Transverse colon (tissue), 4 donors: Measurements from ENCODE around the gene ZNF786. TPM values are rescaled to one million over a fixed set of nuclear protein-coding genes. Genes with fewer than 3 reads are reported as not detected.

Experiments
- DNase-seq: peaks from one replicate; pipeline ENCODE4 v3.0.0-alpha.2; 2019
- H3K27ac ChIP-seq, 4 donors: fragments of 200-600 bp; sonication (generic); 2 replicates each; pipeline ENCODE4 v1.5.1; 2016 to 2018; ENCODE audit warnings: inconsistent platforms in 4 of 4
- H3K27me3 ChIP-seq: fragments of 200-600 bp; sonication (generic); 2 replicates; pipeline ENCODE4 v1.5.1; 2017; ENCODE audit warnings: inconsistent platforms
- H3K36me3 ChIP-seq, 4 donors: fragments of 200-600 bp; sonication (generic); 2 replicates each; pipeline ENCODE4 v1.5.1; 2017 to 2019; ENCODE audit warnings: inconsistent platforms in 4 of 4
- H3K4me1 ChIP-seq, 4 donors: fragments of 200-600 bp; sonication (generic); 2 replicates each; pipeline ENCODE4 v1.5.1; 2017 to 2020; ENCODE audit warnings: inconsistent platforms in 4 of 4
- H3K4me3 ChIP-seq, 4 donors: fragments of 200-600 bp; sonication (generic); 1 replicate in 1 of 4; 2 replicates in 3 of 4; pipeline versions ENCODE4 v1.5.1 to v1.6.1; 2017 to 2019; ENCODE audit warnings: inconsistent platforms in 4 of 4
- H3K9me3 ChIP-seq, 2 donors: fragments of 200-600 bp; sonication (generic); 2 replicates each; pipeline ENCODE4 v1.5.1; 2017 to 2019; ENCODE audit warnings: inconsistent platforms in 2 of 2
- EP300 ChIP-seq: sonication (generic); formaldehyde crosslinking; IDR thresholded peaks from one replicate; pipeline ENCODE4 v1.6.1; 2017; ENCODE audit warnings: antibody characterized with exemption, low read depth
- POLR2A ChIP-seq: fragments of 450-650 bp; IDR thresholded peaks from one replicate; pipeline ENCODE4 v1.6.1; 2016; ENCODE audit warnings: antibody characterized with exemption, mild to moderate bottlenecking, moderate library complexity
- POLR2AphosphoS5 ChIP-seq, 3 donors: sonication (generic); formaldehyde crosslinking; IDR thresholded peaks; one replicate each; pipeline ENCODE4 v1.6.1; 2016; ENCODE audit warnings: antibody characterized with exemption in 3 of 3
- WGBS, 2 donors: methylation state at CpG; one replicate each; pipeline ENCODE4 v1.1.5; 2018; ENCODE audit warnings: low coverage in 1 of 2; 5-methylcytosine and 5-hydroxymethylcytosine counted together
- in situ Hi-C, 4 donors: fragments of 200-750 bp; cut with MboI; loops; one replicate each; pipeline versions ENCODE4 v1.15.0 to v1.15.1; 2017; ENCODE audit warnings: low sequenced_read_pairs in 3 of 4, low pct_ligation_motif_present in 1 of 4, low pct_unique_long_range_greater_than_20kb in 1 of 4
- intact Hi-C: fragments of 100-400 bp; cut with DNase I; formaldehyde crosslinking; loops from one replicate; pipeline ENCODE4 v1.15.1; 2023; ENCODE audit warnings: low total_unique reads
- small RNA-seq, 4 donors: library from RNA; depleted of rRNA; stranded (forward); fragments of <200 nt; gene quantifications; one replicate each; pipeline ENCODE3, GENCODE V24; 2016
- total RNA-seq, 4 donors: library from RNA; depleted of rRNA; stranded (reverse); fragments of >200 nt; gene quantifications; one replicate each; pipeline ENCODE4 v1.1.0, GENCODE V29; 2016
- TF ChIP-seq, protein P1 (sequence below), 5 experiments: fragments of 200-600 bp in 3 of 5; fragments of 450-650 bp in 2 of 5; sonication (generic) in 3 of 5; IDR thresholded peaks; 1 replicate in 2 of 5; 2 replicates in 3 of 5; pipeline ENCODE4 v1.5.1; 2016 to 2017; ENCODE audit warnings: antibody characterized with exemption in 5 of 5, inconsistent platforms in 3 of 5, mild to moderate bottlenecking in 2 of 5, moderate library complexity in 1 of 5

Gene ZNF786
- total RNA-seq, 4 donors from 2014 or later = 4.0 to 5.2 (median 5.2) TPM

DNA sequence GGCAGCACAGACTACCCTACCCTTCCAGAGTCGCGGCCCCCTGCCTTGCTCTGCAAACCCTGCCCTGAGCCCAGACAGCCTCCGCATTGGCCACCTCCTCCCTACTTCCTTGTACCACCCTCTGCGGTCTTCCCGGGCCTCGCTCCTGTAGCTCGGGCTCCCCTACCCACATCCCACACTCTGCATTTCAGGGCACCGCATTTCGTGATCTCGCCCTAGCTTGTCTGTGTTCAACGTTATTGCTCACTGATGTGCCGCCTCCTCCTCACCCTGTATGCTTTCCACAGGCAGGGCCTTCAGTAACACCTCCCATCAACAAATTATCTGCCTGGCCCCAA lies 68.8 kb downstream of the ZNF786 start:
- Histone ChIP-seq H3K4me1 (peaks cover 0 to 10% (median 4%) of the 10 kb centered on the region in 4 donors), H3K9me3 (no peaks in the 10 kb centered on the region), H3K27me3 (no peaks in the 10 kb centered on the region), H3K36me3 (peaks cover 0 to 16% (median 5%) of the 10 kb centered on the region in 4 donors), H3K4me3 (no peak overlapping the region), H3K27ac (no peak overlapping the region)
- DNase-seq = no peak
- no peak for TF ChIP-seq EP300
- TF ChIP-seq, protein P1, sequence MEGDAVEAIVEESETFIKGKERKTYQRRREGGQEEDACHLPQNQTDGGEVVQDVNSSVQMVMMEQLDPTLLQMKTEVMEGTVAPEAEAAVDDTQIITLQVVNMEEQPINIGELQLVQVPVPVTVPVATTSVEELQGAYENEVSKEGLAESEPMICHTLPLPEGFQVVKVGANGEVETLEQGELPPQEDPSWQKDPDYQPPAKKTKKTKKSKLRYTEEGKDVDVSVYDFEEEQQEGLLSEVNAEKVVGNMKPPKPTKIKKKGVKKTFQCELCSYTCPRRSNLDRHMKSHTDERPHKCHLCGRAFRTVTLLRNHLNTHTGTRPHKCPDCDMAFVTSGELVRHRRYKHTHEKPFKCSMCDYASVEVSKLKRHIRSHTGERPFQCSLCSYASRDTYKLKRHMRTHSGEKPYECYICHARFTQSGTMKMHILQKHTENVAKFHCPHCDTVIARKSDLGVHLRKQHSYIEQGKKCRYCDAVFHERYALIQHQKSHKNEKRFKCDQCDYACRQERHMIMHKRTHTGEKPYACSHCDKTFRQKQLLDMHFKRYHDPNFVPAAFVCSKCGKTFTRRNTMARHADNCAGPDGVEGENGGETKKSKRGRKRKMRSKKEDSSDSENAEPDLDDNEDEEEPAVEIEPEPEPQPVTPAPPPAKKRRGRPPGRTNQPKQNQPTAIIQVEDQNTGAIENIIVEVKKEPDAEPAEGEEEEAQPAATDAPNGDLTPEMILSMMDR (IDR thresholded peaks at IDR 0.05) = no peak
- TF ChIP-seq POLR2A = no peak
- no peak for TF ChIP-seq POLR2AphosphoS5 (IDR thresholded peaks at IDR 0.05)
- 83 to 98% methylated on average over 11 to 12 of the region's 12 CpGs for WGBS, 2 donors
- intact Hi-C loops = loop anchor here (10.0 kb wide), 1 partner anchor 693 kb away; a partner anchor contains a TSS
- in situ Hi-C loops = no loop called here

GRCh38 chr7:149020483-149020882 lies 70.0 kb downstream of the ZNF786 start:
- H3K4me3 ChIP-seq = no peak overlapping the region
- H3K27me3 ChIP-seq = no peaks in the 10 kb centered on the region
- in situ Hi-C loops (no loop called here), intact Hi-C loops (loop anchor here (10.0 kb wide), 1 partner anchor 694 kb away; a partner anchor contains a TSS)
- TF ChIP-seq, protein P1 (IDR thresholded peaks at IDR 0.05) = no peak
- TF ChIP-seq POLR2AphosphoS5 (IDR thresholded peaks at IDR 0.05) = no peak
- no peak for TF ChIP-seq POLR2A
- no peak for TF ChIP-seq EP300
- no peaks in the 10 kb centered on the region for H3K4me1 ChIP-seq
- WGBS, 2 donors = 88 to 90% methylated on average over 1 to 11 of the region's 11 CpGs
- DNase-seq = no peak
- peaks cover 0 to 24% (median 7%) of the 10 kb centered on the region in 4 donors for H3K36me3 ChIP-seq
- no peak overlapping the region for H3K27ac ChIP-seq
- no peaks in the 10 kb centered on the region for H3K9me3 ChIP-seq

Small RNAs within 50 kb of the gene (small RNA-seq; reads per million reads assigned to genes)
- gene COX6B1P1 (0 to 0.36 (median 0) reads per million in 4 donors), gene RN7SL521P (0 to 0.48 (median 0.14) reads per million in 4 donors), gene RNU6-650P (0 reads per million in 4 donors)

Other genes with a start within 250 kb of the ZNF786 start
- gene EZH2, start 206.4 kb downstream of the ZNF786 start, total RNA-seq = 10 to 100 TPM in 1 of 4 donors, 1 to 10 TPM in 3; 6.0 to 17.3 (median 7.2) TPM
- gene PDIA4, start 62.2 kb downstream of the ZNF786 start, total RNA-seq = 10 to 100 TPM; 44.5 to 79.5 (median 74.7) TPM
- gene ZNF425, start 35.6 kb upstream of the ZNF786 start, total RNA-seq = 1 to 10 TPM in 3 of 4 donors, under 1 TPM in 1; 0.37 to 2.3 (median 1.6) TPM
- 10 to 100 TPM; 13.7 to 37.0 (median 28.1) TPM for gene ZNF398, start 56.7 kb upstream of the ZNF786 start, total RNA-seq
- 10 to 100 TPM; 18.3 to 40.8 (median 22.2) TPM for gene ZNF282, start 104.8 kb upstream of the ZNF786 start, total RNA-seq
- 10 to 100 TPM in 1 of 4 donors, 1 to 10 TPM in 3; 2.4 to 22.1 (median 9.5) TPM for gene ZNF212, start 148.9 kb upstream of the ZNF786 start, total RNA-seq
- gene ZNF783, start 171.5 kb upstream of the ZNF786 start, total RNA-seq = 10 to 100 TPM in 3 of 4 donors, 1 to 10 TPM in 1; 9.0 to 28.7 (median 17.9) TPM